NCI-H2171 (cell line): Measurements from ENCODE around the gene MAP3K14.

Source experiments
- DNase-seq: peaks from one replicate; lab custom pipeline; 2025; lab: John Stamatoyannopoulos, UW

MAP3K14 gene

GRCh38 chr17:45338996-45339535, 22.2 kb upstream of the MAP3K14 start:
- no peak for DNase-seq

DNA sequence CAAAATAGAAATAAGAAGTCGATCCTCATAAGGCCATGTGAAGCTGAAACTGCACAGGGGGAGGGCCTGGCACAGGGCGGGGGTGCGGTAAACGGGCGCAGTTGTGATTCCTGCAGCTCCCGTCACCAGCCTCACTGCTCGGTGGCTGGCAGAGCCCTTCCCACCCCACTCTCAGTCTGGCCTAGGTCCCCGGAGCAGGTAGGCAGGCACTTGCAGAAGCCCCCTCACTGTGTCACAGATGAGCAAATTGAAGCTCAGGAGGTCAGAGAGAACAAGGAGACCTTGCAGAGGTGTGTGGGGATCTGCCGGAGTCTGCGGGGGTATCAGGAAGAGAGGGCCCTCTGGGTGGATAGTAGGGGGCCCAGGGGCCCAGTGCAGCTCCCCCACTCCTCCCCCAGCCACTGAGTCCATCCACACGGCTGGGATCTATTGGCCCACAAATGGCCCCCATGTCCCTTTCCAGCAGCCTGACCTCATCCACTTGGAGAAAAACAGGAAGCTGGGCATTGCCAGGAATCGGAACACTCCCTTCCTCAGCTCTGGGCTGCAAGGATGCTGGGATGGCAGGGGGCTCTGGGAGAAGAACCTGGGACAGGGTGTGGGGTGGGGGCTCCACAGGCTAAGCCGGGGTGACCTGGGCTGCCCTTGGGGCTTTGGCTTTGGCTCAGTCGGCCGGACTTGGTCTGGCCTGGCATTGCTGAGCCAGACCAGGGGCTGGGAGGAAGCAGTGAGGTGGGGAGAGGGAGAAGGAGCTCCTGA, 21.4 kb upstream of the MAP3K14 start:
- DNase-seq, result no peak

DNA sequence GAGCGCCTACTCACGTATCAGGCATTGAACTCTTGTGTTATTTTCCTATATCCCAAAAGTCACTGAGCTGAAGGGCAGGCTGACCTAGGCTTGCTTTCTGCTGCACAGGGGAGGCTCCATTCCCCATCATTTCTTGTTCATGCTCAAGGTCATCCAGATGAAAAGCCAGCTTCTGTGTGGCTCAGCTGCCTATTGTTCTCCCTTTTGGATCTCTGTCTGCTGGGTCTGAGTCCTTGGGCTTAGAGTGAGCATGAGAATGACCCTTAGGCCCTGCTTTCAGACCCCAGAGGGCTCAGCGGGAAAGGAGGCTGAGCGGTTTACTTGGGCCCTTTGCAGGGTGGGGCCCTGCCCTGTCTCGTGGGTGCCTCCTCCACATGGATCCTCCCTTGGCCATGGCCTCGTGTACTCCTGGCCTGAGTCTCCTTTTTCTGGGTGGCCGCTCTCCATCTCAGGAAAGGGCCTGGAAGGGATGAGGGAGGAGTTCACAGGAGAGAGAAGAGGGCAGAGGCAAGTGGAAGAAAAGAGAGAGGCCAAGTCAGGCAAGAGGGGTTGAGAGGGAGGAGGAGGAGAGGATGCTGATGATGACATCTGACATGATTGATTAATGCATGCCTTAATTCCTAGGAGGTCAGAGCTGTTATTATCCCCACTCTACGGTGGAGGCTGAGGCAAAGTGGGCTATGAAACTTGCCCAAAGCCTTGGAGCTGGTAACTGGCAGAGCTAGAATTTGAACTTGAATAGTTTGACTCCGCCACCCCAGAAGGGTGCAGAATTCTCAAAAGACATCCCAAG, 19.8 kb upstream of the MAP3K14 start:
- DNase-seq, result no peak

- DNase-seq, result no peak
Observed at GRCh38 chr17:45335721-45336120, 18.9 kb upstream of the MAP3K14 start.

DNA sequence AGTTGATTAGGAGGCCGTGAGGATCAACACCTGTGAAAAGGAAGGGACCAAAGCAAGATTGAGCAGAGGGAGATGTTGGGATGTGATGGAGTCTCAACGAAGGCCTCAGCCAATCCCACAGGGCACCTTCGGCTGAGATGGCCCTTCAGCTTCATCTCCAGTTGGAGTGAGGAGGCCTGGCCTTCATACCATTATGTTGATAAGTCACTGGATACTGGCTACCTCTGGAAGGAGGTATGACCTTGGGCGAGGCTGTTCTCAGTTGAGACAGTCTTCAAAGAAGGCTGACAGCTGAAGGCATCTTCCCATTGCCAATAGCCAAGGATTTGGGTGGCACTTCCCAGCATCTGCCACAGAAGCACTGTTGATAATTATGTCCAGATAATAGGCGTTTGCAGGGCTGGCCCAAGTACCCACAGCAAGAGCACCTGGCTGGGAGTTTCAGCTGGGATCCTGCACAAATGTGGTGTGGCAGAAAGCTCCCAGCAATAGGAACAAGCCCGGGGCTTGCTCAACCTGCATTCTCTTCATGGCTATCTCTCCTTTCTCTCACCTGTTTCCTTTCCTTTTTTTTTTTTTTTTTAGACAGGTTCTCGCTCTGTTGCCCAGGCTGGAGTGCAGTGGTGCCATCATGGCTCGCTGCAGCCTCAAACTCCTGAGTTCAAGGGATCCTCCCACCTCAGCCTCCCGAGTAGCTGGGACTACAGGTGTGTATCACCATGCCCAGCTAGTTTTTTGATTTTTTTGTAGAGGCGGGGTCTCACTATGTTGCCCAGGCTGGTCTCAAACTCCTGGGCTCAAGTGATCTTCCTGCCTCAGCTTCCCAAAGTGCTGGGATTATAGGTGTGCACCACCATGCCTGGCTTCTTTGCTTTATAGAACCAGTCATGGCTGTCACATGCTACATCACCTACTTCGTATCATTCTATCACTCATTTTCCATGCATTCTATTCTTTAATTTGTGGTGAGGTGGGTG, 18.2 kb upstream of the MAP3K14 start:
- DNase-seq, result no peak

DNA sequence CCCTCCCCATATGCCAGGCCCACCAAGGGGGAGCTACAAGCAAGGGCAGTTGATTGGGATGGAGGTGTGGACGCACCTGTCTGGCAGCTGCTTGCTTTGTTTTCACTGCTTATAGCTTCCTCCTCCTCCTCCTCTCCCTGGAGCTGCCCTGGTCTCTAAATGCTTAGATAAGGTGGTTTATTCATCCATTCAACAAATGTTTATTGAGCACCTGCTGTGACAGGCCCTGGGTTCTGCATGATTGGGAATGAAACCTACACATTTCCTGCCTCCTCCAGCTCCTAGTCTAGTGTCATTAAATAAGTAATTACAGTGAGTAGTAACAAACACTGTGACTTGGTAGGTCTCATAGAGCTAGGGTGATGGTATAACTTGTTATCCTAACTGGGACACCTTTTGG, 17.4 kb upstream of the MAP3K14 start:
- no peak for DNase-seq

DNA sequence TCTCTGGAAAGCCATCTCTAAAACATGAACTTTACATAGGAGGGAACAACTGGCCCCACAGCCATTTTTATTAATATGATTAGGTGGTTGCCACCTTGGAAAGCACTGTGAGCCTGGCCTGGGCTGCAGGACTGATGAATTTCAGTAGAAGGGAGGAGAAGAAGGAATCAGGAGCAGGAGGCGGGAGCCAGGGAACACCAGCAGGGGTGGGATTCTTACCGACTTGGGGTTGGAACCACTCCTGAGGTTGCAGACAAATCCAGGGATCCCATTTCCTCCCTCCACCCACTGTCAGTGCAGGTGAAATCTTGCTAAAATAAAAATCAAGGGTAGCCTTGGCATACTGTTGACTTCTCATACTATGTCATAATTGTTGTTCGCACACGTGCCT, 16.9 kb upstream of the MAP3K14 start:
- DNase-seq, result no peak

GRCh38 chr17:45332989-45333701, 16.3 kb upstream of the MAP3K14 start:
- no peak for DNase-seq

GRCh38 chr17:45332505-45332904, 15.7 kb upstream of the MAP3K14 start:
- no peak for DNase-seq

- peak; percentile 78 for DNase-seq
Observed at GRCh38 chr17:45326626-45327025, 9.8 kb upstream of the MAP3K14 start.

DNA sequence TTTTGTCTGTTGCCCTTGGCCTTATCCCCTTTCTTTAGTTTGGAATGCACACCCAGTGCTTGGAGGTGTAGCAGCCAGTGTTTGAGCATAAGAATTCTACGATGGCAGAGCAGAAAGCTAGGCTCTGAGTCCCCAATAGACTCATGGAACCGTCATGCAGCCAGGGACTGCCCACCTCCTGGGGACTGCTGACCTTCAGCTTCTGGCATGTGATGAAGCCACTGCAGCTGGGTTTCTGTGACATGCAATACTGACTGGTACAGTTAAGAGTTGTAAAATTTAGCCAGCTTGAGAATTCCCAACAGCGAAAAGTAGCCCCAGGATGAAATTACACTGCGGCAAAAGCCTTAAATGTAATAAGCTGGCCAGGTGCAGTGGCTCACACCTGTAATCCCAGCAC, 9.0 kb upstream of the MAP3K14 start:
- DNase-seq, result no peak

DNA sequence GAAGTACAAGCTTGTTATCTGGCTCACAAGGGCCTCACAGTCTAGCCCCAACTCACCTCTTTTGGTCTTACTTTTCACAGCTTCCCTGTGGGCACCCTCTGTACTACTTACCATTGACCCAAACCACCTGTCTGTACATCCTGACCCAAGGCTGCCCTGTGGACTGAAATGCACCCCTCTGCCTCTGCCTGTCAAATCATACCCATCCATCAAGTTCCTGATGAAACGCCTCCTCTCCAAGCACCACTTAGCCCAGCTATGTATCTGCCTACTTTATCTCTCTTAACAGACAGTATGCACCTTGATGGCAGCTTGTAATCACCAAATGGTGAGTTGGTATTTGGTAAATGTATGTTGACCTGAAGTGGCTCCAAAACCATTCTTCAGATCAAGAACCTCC, 7.5 kb upstream of the MAP3K14 start:
- no peak for DNase-seq

GRCh38 chr17:45322168-45322567, 5.3 kb upstream of the MAP3K14 start:
- DNase-seq, result no peak

- DNase-seq, result no peak
Observed at GRCh38 chr17:45320931-45321461, 4.2 kb upstream of the MAP3K14 start.

DNA sequence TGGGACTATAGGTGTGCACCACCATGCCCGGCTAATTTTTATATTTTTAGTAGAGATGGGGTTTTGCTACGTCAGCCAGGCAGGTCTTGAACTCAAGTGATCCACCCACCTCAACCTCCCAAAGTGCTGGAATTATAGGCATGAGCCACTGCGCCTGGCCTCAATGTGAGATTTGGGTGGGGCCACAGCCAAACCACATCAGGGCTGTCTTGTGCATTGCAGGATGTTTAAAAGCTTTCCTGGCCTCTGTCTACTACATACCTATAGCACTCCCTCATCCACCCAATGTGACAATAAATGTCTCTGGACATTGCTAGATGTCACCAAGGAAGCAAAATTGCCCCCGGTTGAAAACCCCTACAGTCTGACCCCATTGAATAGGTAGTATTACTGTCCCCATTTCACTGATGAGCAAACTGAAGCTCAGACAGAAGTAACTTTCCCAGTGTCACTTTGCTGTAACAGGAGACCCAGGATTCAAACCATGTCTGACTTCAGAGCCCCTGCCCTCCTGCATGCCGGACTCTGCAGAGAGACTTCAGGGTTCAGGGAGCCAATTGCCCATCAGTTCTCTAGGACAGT, 3.6 kb upstream of the MAP3K14 start:
- DNase-seq, result no peak

GRCh38 chr17:45319239-45319703, 2.5 kb upstream of the MAP3K14 start:
- DNase-seq, result no peak

DNA sequence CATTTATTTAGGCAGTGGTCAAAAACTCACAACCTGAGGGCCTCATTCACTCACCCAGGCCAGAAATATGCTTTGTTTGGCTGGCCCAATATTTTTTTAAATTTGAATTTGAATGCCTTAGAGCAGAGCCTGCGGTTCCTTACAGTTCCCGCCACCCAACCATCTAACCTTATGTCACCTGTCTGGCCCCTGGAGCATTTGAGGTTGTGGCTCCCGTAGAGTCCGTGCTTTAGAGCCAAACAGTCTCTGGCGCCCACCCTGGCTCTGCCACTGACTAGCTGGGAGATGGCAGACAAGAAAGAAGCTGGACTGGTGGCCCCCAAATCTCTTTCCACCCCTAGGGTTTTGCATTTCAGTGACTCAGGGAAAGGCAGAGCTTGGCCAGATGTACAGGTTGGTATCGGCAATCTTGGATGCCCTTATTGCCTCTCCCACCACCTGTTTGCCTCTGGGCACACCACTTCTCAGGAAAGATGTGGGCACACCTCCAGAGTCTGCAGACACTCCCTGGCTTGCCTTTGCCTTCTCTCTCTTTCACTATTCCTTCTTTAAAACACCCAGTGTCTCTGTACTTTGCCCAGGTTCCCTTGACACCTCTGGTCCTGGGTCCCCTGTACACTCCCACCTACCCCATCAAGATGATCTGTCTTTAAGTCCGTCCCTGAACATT, 1.9 kb upstream of the MAP3K14 start:
- DNase-seq, result no peak

GRCh38 chr17:45317111-45317928, 500 bp upstream of the MAP3K14 start:
- DNase-seq, result peak; percentile 99
